K562 (cell line): ENCODE results near the gene PITPNM1. TPM values are rescaled to one million over a fixed set of nuclear protein-coding genes. Genes with fewer than 3 reads are reported as not detected.
A peak's percentile ranks its signal among the peaks of the same experiment; 100 is the strongest.

Experiments used
- BRCA1 ChIP-seq, 2 experiments: fragments of 450-650 bp in 1 of 2; sonication (generic) in 1 of 2; formaldehyde crosslinking in 1 of 2; IDR thresholded peaks; 2 replicates each; pipeline versions ENCODE4 v1.5.0 to v1.6.1; 2017 to 2020; ENCODE audit warnings: mild to moderate bottlenecking in 1 of 2, missing genetic modification reagents in 1 of 2
- E2F1 ChIP-seq: sonication (generic); formaldehyde crosslinking; IDR thresholded peaks from 2 replicates; pipeline ENCODE4 v1.8.1; 2023; ENCODE audit warnings: mild to moderate bottlenecking, missing genetic modification reagents, moderate library complexity
- E2F8 ChIP-seq: fragments of 450-650 bp; IDR thresholded peaks from 2 replicates; pipeline ENCODE4 v1.7.1; 2018; ENCODE audit warnings: mild to moderate bottlenecking, low read depth; ENCODE audit not compliant: partially characterized antibody
- HDGF ChIP-seq: fragments of 450-650 bp; IDR thresholded peaks from 2 replicates; pipeline ENCODE4 v1.6.1; 2016
- KDM2B ChIP-seq: fragments of 250-450 bp; sonication (Bioruptor Pico); IDR thresholded peaks from 2 replicates; pipeline ENCODE4 v1.8.0; 2021; ENCODE audit warnings: mild to moderate bottlenecking, moderate library complexity
- NR2C1 ChIP-seq, 2 experiments: fragments of 450-650 bp; IDR thresholded peaks; 2 replicates each; pipeline ENCODE4 v1.6.1; 2017; ENCODE audit warnings: mild to moderate bottlenecking in 2 of 2, antibody characterized with exemption in 1 of 2, inconsistent platforms in 1 of 2, missing compliant biosample characterization in 1 of 2, missing genetic modification characterization in 1 of 2
- NUFIP1 ChIP-seq: fragments of 450-650 bp; IDR thresholded peaks from 2 replicates; pipeline ENCODE4 v1.6.1; 2018; ENCODE audit not compliant: partially characterized antibody
- PBX2 ChIP-seq, 2 experiments: IDR thresholded peaks in 1 of 2; conservative IDR thresholded peaks in 1 of 2; 2 replicates each; pipeline ENCODE4 v1.6.1; 2016; ENCODE audit warnings: low read depth in 2 of 2, mild to moderate bottlenecking in 1 of 2, missing compliant biosample characterization in 1 of 2, missing genetic modification characterization in 1 of 2, moderate library complexity in 1 of 2
- RBM39 ChIP-seq: fragments of 200-400 bp; formaldehyde crosslinking; optimal IDR thresholded peaks from 2 replicates; pipeline ENCODE3; 2018; ENCODE audit warnings: low read depth, low read length
- RFX1 ChIP-seq: fragments of 450-650 bp; IDR thresholded peaks from 2 replicates; pipeline ENCODE4 v1.6.1; 2016; ENCODE audit warnings: mild to moderate bottlenecking, moderate library complexity
- RHOXF2B ChIP-seq: fragments of 250-450 bp; sonication (Bioruptor Pico); conservative IDR thresholded peaks from 2 replicates; pipeline ENCODE4 v1.5.1; 2021
- TARDBP ChIP-seq: fragments of 450-650 bp; IDR thresholded peaks from 2 replicates; pipeline ENCODE4 v1.6.1; 2016
- USF1 ChIP-seq: sonication (generic); formaldehyde crosslinking; IDR thresholded peaks from 2 replicates; pipeline ENCODE4 v1.9.0; 2022; ENCODE audit warnings: mild to moderate bottlenecking, missing genetic modification reagents
- ZBTB34 ChIP-seq: fragments of 250-450 bp; sonication (Bioruptor Pico); IDR thresholded peaks from 2 replicates; pipeline ENCODE4 v1.8.0; 2021; ENCODE audit warnings: mild to moderate bottlenecking, moderate library complexity
- ZKSCAN1 ChIP-seq: fragments of 150-350 bp; IDR thresholded peaks from 2 replicates; pipeline ENCODE4 v1.6.1; 2016; ENCODE audit warnings: low read depth, low read length
- ZNF143 ChIP-seq: sonication (generic); formaldehyde crosslinking; IDR thresholded peaks from 2 replicates; pipeline ENCODE4 v1.9.0; 2022; ENCODE audit warnings: mild to moderate bottlenecking, missing genetic modification reagents
- ZNF146 ChIP-seq: IDR thresholded peaks from one replicate; pipeline ENCODE4 v1.6.1; 2018; ENCODE audit warnings: missing compliant biosample characterization; ENCODE audit not compliant: unreplicated experiment
- ZNF212 ChIP-seq: fragments of 450-650 bp; formaldehyde crosslinking; IDR thresholded peaks from 2 replicates; pipeline ENCODE4 v1.4.0; 2020; ENCODE audit warnings: mild to moderate bottlenecking
- ZNF239 ChIP-seq: fragments of 250-450 bp; sonication (Bioruptor Pico); IDR thresholded peaks from 2 replicates; pipeline ENCODE4 v1.4.0; 2020; ENCODE audit warnings: mild to moderate bottlenecking
- polyA plus RNA-seq, 8 experiments: library from polyadenylated mRNA; depleted of rRNA in 4 of 8; stranded (reverse) in 5 of 8; unstranded in 3 of 8; fragments of >200 nt; fragmentation: Nextera tagmentation in 2 of 8; fragmentation: Illumina TruSeq in 1 of 8; extraction: Ambion mirVana in 2 of 8; extraction: Trizol in 1 of 8; gene quantifications; 2 replicates each; pipeline versions ENCODE4 v1.2.1 to v1.2.3, GENCODE V29; 2011 to 2014; ENCODE audit warnings: inconsistent platforms in 1 of 8, missing spikeins in 1 of 8
- total RNA-seq, 7 experiments: library from RNA; depleted of rRNA in 6 of 7; stranded (reverse); fragments of >200 nt in 6 of 7; fragmentation: Illumina TruSeq in 2 of 7; extraction: Trizol in 2 of 7; gene quantifications; 2 replicates each; pipeline versions ENCODE4 v1.2.1 to v1.2.3, GENCODE V29; 2011 to 2021; ENCODE audit warnings: low replicate concordance in 1 of 7

Gene PITPNM1
- total and polyA plus RNA-seq, 9 of the 15 experiments (the other 6 are each of a cell fraction or from before 2014, with no cell fraction given), result 0.11 to 53.7 (median 16.0) TPM

- no peak for TF ChIP-seq ZBTB34 (CRISPR knock-in tag)
- no peak for TF ChIP-seq HDGF
- no peak for TF ChIP-seq RHOXF2B (CRISPR knock-in tag)
- TF ChIP-seq NUFIP1, result no peak
- TF ChIP-seq ZNF212 (CRISPR knock-in tag), result 0 out of 2 replicates have a peak, but pooled peaks have one; percentile 11
- 0 out of 2 replicates have a peak, but pooled peaks have one; percentile 16 for TF ChIP-seq E2F1 (CRISPR knock-in tag)
- no peak for TF ChIP-seq NR2C1 (IDR thresholded peaks at IDR 0.05)
- peak; percentile 63 for TF ChIP-seq NR2C1 (tag; IDR thresholded peaks at IDR 0.05)
- TF ChIP-seq RBM39, result no peak
- peak; percentile 70; the same call in 1 of the 2 replicates for TF ChIP-seq TARDBP
- TF ChIP-seq ZKSCAN1, result no peak
- TF ChIP-seq BRCA1 (IDR thresholded peaks at IDR 0.05), result no peak
- no peak for TF ChIP-seq BRCA1 (CRISPR knock-in tag; IDR thresholded peaks at IDR 0.05)
- peak; percentile 81 for TF ChIP-seq USF1 (CRISPR knock-in tag)
- no peak for TF ChIP-seq PBX2 (CRISPR knock-in tag; IDR thresholded peaks at IDR 0.05; ENCODE audit: low read depth)
- TF ChIP-seq PBX2 (tag; conservative IDR thresholded peaks at IDR 0.05; ENCODE audit: low read depth), result no peak
- TF ChIP-seq ZNF146 (CRISPR knock-in tag), result no peak
- 0 out of 2 replicates have a peak, but pooled peaks have one; percentile 42 for TF ChIP-seq ZNF143 (CRISPR knock-in tag)
- peak; percentile 100 for TF ChIP-seq RFX1
- TF ChIP-seq KDM2B (CRISPR knock-in tag), result 0 out of 2 replicates have a peak, but pooled peaks have one; percentile 39
- no peak for TF ChIP-seq ZNF239
- peak; percentile 54 for TF ChIP-seq E2F8
Observed at GRCh38 chr11:67508486-67509121, 3.4 kb upstream of the PITPNM1 start (continued).
